Muscle of back (tissue), 11 donors: ENCODE results near the gene MAPKAPK3. TPM values are rescaled to one million over a fixed set of nuclear protein-coding genes. Genes with fewer than 3 reads are reported as not detected.

Source experiments
- DNase-seq, 3 donors: peaks; one replicate each; pipeline versions ENCODE4 v3.0.0 to v3.0.0-alpha.2; 2013
- polyA plus RNA-seq, 10 donors: library from polyadenylated mRNA; unstranded; fragments of 120-200 nt; gene quantifications; one replicate each; pipeline ENCODE4 v1.2.1, GENCODE V29; 2013; ENCODE audit not compliant: insufficient read length in 10 of 10

Gene MAPKAPK3
- polyA plus RNA-seq, 10 donors: 23.1 to 30.1 (median 25.4) TPM

DNA sequence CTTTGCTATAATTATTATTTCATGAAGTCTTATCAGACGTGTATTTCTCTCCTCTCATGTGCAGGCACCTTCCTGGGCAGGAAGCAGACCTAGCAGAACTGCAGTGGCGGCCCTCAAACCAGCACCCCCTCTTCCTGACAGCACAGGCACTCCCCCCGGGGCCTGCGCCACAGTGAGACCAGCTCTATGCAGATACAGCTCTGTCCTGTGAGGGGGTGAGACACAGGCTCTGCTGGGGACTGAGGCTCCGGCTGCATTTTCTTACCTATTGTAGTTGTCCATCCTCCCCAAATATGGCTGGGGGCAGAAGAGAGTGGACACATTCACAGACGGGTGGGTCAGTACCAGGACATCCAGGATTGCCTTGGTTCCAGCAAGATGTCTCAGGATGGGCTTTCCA is 10.4 kb upstream of the MAPKAPK3 start:
- no peak for DNase-seq

DNA sequence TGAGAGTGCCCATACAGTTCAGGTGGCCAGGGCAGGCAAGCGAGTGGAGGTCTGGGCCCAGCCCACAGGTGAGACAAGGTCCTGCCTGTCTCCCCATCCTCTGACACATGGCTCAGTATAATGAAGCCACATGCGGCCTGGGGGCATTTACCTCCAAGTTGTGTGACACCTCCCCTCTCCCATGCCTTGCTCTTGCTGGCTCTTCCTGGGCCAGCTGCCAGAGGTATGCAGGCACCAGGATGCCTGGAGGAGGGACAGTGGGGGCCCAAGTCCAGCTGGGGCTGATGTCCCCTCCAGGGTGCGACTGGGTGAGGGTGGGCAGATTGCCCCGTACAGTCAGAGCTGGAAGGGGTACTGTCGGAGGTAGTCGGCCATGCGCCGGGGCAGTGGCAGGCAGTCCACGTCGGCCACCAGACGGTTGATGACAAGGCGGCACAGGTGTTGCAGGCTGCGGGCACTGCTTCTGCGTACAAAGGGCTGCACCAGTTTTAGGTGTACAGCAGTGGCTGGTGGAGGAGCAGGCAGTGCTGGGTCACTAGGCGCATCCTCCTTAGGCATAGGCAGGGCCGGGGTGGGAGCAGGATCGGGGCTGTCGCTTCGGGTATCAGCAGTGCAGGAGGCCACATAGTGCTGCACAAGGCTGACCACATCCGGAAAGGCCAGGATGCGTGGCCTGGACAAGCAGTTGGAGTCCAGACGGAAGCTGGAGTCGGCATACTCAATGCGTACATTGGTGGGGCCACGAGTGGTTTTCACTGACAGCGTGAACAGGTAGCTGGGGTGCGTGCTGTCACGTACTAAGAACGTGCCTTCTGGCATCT is 9.5 kb upstream of the MAPKAPK3 start:
- DNase-seq: no peak

DNA sequence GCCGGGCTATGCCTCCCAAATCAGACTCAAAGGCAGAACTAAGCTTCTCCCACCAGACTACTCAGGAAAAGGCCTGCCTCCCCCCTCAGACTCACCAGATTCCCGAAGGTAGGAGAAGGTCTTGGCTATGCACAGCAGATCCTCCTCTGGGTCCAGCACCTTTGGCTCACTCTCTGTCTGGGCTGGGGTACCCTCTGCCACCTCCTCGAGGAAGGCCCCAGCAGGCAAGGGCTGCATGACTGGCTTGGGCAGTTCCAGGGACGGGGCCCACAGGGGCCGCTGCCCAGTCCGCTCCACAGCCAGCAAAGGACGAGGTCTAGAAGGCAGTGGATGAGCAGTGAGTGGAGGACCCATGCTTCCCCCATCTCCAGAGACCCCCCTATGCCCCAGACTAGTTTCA is 8.7 kb upstream of the MAPKAPK3 start:
- no peak for DNase-seq

DNA sequence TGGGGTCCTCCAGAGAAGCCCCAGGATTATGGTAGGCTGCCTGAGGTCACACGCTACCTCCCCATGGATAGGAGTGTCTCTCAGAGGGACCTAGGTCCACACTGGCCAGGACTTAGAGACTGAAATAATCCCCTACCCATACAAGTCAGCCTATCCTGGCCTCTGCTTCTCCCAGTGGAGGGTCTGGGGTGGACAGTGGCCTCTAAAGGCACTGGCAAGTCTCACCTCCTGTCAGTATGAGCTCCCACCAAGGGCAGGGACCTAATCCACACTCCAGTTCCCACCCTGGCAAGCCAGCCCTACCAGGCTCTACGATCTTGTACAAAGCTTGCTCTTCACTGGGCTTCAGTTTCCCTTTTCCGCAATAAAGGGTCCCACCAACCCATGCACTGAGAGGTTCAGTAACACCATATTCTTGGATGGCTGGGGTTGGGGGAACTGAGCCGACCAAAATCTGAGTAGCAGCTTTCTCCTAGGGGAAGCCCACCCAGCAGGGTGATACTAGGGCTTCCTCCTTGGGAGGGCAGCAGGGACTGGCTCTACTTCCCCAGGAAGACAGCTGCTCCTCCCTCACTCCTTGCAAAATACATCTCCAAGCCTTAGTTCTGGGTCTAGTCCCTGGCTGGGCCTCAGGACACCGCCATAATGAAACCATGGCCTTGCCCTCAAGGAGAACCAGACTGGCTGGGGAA is 7.7 kb upstream of the MAPKAPK3 start:
- DNase-seq: no peak

DNA sequence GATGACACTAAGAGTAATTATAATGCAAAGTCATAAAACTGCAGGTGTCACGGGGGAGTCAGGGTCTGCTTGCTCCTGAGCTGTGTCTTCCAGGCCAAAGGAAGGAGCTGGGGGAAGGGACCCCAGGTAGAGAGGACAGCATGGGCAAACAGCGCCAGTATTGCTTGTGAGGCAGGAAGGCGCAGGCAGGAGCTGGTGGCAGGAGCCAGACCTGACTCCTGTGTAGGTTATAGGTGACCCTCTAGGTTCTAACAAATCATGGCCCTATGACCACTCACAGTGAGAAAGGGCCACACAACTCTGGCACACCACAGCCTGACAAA is 7.2 kb upstream of the MAPKAPK3 start:
- no peak for DNase-seq

DNA sequence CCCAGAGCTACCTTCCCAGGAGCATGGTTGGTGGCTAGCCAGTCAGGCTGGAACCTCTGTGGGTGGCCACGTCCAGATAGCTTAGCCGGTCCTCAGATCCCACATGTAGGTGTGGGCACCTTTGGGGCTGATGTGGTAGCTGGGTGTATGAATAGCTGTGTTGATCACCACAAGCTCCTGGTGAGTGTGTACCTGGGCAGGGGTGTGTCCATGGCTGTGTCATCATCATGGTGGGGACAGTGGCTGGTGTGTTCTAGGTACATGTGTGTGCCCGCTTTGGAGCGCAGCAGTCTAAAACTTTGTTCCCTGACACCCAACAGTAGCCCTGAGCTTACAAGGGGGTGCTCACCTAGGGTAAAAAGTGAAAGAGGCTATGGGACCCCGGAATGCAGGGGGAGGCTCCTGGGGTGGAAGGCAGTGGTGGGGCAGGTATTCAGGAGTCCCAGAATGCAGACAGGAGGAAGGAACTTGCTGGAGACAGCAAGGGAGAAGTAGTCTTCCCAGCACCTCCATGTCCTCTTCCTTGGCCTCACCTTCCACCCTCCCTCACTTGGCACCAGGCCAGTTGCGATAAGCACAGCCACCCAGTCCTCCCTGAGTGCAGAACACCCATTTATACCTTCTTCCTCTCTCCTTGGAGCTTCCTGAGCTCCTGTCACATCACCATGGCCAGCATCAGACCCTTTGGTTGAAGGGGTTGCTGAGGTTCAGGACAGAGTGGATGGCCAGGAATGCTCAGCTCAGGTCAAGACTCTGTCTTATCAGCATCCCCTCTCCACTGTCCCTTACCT is 6.6 kb upstream of the MAPKAPK3 start:
- peak in 1 of 3 donors; percentile 41 for DNase-seq

DNA sequence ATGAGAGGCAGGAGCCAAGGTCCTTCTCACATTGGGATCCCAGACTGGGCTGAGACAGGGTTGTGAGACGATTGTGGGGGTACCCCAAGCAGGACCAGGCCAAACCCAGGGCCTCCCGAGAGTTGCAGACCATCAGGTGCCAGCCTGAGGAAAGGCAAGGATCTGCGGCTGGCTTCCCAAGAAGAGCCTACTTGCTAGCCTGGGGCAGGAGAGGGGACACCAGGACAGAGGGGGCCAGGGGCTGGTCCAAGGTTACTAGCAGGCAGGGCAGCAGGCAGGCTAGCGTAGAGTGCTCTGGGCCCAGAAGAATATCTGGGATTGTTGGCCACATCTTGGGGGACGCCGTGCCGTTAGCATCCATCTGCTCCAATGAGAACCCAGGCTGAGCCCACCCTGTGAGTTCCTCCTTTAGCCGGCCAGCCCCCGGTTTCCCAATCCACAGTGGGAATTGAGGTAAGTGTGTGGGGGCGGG is 5.9 kb upstream of the MAPKAPK3 start:
- DNase-seq: no peak

DNA sequence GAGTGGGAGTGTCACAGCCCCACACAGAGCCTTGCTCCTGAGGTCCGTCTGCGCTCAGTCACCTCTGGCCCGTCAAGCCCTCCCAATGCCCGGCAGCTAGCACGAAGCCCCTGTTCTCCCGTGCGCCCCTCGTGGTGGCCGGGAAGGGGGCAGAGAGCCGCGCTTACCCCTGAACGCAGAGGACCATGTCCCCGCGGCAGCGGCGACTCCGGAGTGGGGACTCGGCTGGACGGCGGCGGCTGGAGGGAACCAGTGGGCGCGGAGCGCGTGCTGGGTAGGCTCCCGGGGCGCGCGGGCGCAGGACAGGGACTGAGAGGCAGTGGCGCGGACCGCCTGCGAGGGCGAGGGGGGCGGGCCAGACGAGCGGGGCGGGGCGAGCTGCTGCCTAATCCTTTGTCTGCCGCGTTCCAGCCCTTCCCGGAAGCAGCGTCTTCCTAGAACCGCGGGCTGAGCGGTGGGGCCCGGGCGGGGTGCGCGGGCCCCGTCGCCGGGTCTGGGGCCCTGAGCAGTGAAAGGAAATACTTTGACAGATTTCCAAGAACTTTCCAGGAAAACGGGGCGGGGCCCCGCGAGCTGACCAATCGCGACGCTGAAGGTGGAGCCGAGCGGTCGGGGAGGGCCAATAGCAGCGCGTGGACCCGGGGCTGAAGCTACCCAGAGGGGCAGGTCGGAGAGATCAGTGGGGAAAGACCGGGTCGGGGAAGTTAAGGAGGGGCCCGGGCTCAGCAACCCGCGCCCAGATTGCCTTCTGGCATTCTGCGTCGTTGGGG is 5.3 kb upstream of the MAPKAPK3 start, which contains the start of gene CISH:
Gene CISH (minus strand): TSS at position 311 of the 770 bp plus-strand sequence. CDS start 124 bp downstream, at position 187.
- peak; percentile 97 to 99 (median 98) for DNase-seq

DNA sequence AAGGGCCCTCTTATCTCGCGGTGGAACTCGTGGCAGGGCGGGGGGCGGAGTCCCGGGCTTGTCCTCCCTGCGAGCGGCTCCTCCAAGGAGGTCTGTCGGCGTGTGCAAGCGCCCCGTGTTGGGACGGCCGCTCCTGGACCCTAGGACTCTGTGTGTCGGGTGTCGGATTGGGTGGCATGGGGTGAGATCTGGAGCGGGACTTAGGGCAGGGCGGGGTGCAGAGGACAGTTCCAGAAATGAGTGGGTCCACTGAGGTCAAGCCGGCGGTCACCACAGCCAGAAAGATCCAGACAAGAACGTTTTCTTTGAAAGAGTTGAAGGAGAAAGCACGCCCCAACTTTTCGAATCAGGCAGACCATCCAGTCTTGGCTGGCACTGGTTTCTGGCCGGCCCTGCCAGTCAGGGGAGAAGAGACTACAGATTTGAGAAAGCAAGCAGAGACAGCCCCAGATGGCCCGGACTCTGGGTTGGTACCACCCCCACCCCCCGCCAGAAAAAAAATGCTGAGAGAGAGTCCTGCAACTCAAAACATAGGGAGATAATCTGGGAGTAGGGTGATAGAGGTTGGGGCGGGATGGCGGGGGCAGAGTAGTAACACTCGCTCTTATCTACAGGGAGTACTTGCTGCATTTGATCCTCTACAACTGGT is 4.6 kb upstream of the MAPKAPK3 start:
- no peak for DNase-seq

DNA sequence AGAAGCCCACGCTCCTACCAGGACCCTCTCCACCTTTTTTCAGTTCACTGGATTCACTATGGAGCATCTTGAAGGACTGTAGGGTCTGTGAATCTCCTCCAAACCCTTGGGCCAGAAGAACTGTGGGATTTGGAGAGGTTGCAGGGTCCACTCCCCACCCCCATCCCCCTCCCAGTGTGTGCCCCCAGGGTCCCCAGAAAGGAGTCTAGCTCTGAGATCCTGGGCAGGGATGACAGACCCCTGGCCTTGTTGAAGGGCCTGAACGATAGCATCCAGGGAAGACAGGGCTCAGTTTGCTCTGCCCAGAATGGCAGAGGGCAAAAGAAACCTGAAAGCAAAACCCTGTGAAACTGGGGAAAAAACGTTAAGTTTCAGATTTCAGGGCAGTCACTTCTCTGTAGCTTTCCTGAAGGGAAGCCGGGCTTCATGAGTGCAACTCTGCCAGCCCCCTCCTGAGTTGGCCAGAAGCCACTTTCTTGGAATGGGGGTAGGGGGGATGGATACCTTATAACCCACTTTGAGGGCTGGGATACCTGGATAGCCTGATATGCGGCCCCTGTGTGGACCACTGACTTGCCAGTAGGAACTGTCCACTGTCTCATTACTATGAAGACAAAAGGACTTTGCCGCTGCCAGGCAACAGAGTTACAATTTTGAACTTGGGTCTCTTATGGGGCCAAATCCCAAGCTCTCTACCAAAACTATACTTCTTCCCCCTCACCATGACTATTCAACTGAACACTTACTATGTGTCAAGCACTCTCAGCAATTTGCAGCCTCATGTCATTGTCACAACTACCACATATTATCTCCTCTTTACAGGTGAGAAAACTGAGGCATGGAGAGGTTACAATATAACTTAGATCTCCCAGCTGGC is 3.7 kb upstream of the MAPKAPK3 start:
- no peak for DNase-seq

DNA sequence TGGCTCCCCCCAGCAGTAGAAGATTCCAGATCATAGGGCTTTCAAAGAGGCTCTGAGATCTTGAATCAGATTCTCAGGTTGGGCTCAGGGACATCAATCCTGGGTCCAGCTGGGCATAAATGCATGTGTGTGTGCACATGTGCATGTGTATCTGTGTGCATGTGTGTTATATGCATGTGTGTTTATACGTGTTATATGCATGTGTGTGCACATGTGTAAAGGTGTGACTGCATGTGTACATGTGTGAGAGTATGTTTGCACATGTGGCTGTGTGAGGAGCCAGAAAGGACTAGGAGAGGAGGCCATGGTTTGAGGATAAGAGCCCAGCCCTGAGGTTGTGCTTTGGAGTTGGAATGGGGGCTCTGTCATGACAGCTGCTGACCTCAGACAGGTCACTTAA is 1.8 kb upstream of the MAPKAPK3 start:
- DNase-seq: no peak

DNA sequence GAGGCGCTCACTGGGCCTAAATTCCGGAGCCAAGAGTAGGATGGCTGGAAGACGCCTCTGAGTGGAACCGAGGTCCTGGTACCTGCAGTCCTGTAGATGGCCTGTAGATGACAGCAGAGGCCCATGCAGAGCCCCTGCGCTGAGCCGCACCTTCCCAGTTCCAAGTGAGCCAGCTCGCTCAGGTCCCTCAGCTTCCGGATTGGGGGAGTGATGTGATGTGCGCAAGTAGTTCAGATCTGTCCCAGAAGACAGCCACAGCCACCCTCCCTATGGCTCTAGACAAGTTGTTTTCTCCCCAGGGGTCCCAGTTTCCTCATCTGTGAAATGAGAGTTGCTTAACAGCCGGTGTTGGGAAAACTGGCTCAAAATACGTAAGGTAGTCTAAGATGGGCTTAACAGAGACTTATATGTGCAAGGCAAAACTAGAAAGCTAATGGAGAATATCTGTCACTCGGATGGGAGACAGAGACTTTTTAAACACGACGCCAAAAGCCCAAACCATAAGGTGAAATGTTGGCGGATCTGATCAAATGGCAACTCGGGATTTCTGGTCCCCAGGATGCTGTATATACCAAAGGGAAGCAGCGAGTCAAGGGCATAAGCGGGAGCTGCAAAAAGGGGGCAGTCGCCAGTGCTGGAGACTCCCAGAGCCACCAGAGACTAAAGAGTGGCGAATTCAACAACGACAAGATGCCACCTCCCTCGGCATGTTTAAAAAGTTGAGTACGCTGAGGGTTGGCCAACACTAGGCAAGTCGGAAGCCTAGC is 765 bp upstream of the MAPKAPK3 start:
- DNase-seq: peak; percentile 75 to 93 (median 88)

DNA sequence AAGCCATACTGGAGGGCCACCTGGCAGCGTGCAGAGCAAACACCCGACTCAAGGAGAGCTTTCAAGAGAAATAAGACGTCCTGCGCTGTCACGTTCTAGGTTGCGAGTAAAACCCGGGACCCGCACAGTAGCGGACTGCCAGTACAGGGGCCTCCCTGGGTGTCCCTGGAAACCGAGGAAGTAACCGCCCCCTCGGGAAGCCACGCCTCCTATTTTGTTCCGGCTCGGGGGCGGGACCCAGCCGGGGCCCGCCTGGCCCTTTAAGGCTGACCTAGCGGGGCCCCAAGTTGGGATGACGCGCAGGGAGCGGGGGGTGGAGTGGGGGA is 218 bp upstream of the MAPKAPK3 start:
- DNase-seq: peak; percentile 90 to 94 (median 92)

DNA sequence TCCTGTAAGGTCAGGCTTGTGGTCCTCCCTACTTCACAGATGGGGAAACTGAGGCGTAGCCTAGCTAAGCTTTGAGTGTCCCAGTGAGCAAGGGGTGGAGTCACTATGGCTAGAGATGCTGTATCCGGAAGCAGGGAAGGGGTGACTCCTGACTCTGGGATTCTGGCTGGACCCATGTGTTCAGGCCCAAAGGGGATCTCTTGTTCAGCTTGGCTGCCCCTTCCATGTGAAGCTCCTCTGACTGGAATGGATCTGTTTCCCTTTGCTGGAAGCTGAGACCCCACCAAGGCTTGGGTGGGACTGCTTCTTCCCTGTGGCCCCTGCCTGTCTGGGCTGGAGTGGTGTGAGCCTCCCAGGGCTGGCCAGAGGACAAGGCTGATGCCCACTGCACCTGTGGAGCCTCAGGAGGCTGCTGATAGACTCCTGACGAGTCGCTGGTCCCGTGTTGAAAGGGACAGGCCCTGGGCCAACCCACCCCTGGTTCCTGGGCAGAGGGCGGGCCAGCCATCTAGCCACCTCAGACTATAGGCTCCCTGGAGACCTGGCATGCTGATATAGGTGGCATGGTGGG is 1.0 kb downstream of the MAPKAPK3 start:
- DNase-seq: peak in 1 of 3 donors; percentile 56

DNA sequence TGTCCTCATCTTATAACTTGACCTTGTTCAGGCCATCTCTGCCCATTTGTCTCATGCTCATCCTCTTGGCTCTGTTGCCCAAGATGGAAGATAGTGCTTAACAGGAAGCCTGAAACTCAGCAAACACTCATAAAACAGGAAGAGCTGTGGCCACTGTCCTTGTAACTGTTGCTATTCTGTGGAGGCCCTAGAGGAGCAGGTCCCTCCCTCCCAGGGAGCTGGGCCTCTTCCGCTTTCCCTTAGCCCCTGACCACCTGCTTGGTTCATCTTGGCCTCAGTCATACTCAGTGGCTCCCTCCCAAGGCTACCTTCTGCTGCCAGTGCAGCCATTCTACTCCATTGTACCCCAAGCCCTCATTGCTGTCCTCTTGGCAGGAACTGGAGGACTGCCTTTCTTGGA is 3.5 kb downstream of the MAPKAPK3 start:
- no peak for DNase-seq

DNA sequence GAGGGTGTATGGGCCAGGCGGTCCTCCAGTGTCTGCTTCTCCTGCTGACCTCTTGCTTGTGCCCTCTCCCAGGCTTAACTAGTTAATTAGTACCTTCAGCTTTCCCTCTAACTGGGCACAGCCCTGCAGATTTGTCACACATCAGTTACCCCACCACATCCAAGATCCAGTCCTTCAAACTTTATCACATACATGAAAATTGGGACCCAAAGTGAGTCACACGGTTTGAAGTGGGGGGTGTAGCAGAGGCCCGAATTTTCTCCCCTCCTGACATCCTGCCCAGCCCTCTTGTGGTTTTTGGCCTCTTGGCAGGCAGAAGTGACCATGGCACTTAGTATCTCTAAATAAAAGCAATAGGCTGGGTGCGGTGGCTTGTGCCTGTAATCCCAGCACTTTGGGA is 3.9 kb downstream of the MAPKAPK3 start:
- no peak for DNase-seq

DNA sequence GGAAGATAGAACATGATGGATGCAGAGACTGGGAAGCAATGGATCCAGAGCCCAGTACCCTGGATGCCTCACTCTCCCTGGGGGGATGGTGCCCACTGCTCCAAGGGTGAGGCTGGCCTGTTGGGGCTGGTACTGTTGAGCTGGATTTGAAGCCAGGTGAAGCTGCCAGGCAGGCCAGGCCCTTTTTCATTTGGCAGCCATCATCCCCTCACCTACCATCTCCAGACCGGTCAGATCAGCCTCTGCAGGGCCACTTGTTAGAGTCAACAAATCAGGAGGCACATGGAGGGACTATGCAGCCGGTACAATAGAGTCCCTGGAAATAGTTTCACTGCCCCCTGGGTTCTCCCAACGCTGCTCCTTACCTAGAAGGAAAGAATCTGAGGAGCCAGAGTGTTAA is 5.9 kb downstream of the MAPKAPK3 start:
- no peak for DNase-seq

DNA sequence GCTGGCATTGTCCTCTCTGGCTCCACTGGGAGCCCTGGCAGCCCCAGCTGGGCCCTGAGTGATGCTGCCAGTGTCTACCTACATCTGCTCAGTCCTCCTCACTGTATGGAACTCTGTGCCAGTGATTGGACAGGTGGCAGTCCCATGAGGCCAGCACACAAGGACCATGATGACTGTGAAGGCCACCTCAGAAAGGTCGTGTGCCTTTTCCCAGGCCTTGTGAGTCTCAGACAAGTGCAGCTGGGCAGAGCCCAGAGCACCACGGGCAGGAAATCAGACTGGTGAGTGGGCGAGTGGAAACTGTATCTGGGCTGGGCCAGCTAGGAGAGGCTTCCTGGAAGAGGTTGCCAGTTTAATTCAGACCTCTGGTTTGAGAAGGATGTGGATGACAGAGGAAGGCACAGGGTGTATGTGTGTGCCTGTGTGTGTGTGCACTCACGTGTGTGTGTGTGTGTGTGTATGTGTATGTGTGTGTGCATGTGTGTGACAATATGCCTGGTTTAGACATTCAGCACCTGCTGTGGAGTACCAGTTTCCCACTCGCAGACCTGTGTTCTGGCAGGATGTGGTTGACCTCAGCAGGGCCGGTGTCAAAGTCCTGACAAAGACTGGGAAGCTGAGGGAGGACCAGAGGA is 7.0 kb downstream of the MAPKAPK3 start:
- no peak for DNase-seq

DNA sequence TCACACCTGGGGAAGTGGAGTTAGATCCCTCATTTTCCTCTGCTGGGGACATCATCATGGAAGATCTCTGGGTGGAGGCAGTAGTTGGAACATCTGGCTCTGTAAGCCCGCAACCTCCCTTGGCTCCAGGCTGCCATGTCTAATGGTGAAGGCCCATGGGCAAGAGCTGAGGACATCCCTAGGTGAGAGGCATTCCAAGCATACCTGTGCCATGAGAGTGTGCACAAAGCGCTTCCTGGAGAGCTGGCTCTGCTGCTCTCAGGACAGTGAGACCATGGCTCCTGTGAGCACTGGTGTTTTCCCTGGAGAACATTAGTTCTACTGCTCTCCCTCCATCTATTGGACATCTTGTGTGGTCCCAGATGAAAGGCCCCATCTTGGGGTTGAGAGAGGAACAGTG is 7.7 kb downstream of the MAPKAPK3 start:
- no peak for DNase-seq
